Measurements from ENCODE around the gene BUD23.

Gene BUD23

GRCh38 chr7:73703757-73704639 lies 20.6 kb downstream of the BUD23 start:
- DNase-seq (ENCODE audit: low read depth, low spot score), result peak; percentile 71
- no peak for TF ChIP-seq CTCF (IDR thresholded peaks at IDR 0.05; ENCODE audit: low read depth, low read length)
- H3K4me3 ChIP-seq (ENCODE audit: low read depth, low read length), result no peak overlapping the region
- in situ Hi-C loops (cut with HindIII; ENCODE audit: low sequenced_read_pairs), result no loop called here

- in situ Hi-C loops (cut with HindIII; ENCODE audit: low sequenced_read_pairs), result no loop called here
- H3K4me3 ChIP-seq (ENCODE audit: low read depth, low read length), result no peak overlapping the region
- no peak for TF ChIP-seq CTCF (IDR thresholded peaks at IDR 0.05; ENCODE audit: low read depth, low read length)
- peak; percentile 95 for DNase-seq (ENCODE audit: low read depth, low spot score)
These were observed 21.5 kb downstream of the BUD23 start for GRCh38 chr7:73704640-73705550.

GRCh38 chr7:73705551-73705920 lies 22.1 kb downstream of the BUD23 start:
- TF ChIP-seq CTCF (IDR thresholded peaks at IDR 0.05; ENCODE audit: low read depth, low read length), result no peak
- DNase-seq (ENCODE audit: low read depth, low spot score), result no peak
- H3K4me3 ChIP-seq (ENCODE audit: low read depth, low read length), result no peak overlapping the region
- in situ Hi-C loops (cut with HindIII; ENCODE audit: low sequenced_read_pairs), result no loop called here

DNA sequence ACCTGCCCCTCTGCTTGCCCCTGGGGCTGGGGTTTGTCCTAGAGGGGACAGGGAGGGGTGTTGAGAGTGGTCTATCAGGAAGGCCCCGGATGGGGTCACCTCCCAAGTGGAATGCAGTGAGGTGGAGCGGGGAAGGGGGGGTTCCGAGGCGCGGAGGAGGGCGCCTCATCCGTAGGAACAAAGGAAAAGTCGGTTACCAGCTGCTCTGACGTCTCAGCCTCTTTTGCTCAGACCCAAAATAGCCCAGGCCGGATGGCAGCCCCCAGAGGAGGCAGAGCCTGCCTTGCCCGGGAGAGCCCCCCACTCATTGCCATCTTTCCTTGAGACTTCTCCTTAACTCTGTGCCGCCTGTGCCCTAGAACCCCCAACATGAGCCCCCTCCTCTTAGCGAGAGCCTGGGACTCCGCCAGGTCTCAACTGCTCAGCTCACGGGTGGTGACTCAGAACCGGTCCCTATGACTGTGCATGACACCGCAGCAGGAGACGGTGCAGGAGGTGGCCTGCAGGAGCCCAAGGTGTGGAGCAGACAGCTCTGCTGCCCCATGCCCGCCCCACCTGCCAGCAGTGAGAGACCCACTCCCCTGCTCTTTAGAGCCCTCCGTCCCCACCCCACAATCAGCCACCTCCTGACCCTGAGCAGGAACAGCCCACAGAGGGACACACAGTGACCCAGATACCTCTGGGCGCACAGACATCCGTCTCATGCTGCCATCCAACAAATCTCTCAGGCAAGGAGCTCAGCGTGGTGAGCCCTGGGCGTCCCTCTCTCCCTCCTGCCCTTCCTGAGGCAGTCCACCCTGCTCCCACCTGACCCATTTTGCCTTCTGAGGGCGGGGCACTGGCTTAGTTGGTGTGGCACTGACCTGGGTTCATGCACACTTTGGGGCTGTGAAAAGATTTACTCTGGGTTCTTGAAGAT lies 23.0 kb downstream of the BUD23 start:
- DNase-seq (ENCODE audit: low read depth, low spot score), result peak; percentile 73
- no peak overlapping the region for H3K4me3 ChIP-seq (ENCODE audit: low read depth, low read length)
- in situ Hi-C loops (cut with HindIII; ENCODE audit: low sequenced_read_pairs), result no loop called here
- TF ChIP-seq CTCF (IDR thresholded peaks at IDR 0.05; ENCODE audit: low read depth, low read length), result no peak

DNA sequence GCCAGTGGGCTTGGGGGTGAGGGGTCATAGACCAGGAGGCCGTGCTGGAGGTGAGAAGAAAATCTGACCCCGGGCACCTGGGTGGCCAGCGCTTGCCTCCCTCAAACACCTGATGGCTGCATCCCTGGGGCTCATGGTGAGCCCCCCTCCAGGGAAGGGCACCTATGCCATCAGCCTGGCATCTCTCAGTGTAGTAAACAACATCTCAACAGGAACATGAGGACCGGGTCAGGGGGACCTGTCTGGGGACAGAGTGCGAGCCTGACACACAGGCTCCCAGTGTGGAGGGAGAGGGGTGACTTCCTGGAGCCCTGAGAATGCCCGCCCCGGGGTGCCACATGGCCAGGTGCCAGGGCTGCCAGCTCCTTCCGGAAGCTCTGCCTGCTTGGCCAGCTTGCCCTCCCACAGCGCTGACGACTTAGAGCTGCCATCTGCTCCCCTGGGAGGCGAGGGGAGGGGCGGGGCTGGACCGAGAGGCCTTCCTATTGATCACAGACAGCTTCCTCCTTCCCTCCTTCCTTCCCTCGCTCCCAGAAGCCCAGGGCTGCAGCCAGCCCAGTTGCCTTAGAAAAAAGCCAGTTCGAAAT lies 23.7 kb downstream of the BUD23 start:
- H3K4me3 ChIP-seq (ENCODE audit: low read depth, low read length), result no peak overlapping the region
- in situ Hi-C loops (cut with HindIII; ENCODE audit: low sequenced_read_pairs), result no loop called here
- peak; percentile 51 for DNase-seq (ENCODE audit: low read depth, low spot score)
- TF ChIP-seq CTCF (IDR thresholded peaks at IDR 0.05; ENCODE audit: low read depth, low read length), result no peak
